HT1080 (cell line): Measurements from ENCODE around the gene TSPAN9. TPM values are rescaled to one million over a fixed set of nuclear protein-coding genes. Genes with fewer than 3 reads are reported as not detected.

Source experiments
- DNase-seq: peaks from one replicate; pipeline ENCODE4 v3.0.0-alpha.2; 2015; ENCODE audit warnings: low read depth
- small RNA-seq: library from RNA; depleted of rRNA; stranded (forward); fragments of <200 nt; gene quantifications from one replicate; pipeline ENCODE3, GENCODE V24; 2014
- total RNA-seq: library from RNA; depleted of rRNA; stranded (reverse); fragments of >200 nt; shearing (Covaris generic); gene quantifications from 2 replicates; pipeline ENCODE4 v1.2.3, GENCODE V29; 2014; rRNA removed

Gene TSPAN9
- total RNA-seq, 1 experiment from 2014 or later: 18.5 TPM

DNA sequence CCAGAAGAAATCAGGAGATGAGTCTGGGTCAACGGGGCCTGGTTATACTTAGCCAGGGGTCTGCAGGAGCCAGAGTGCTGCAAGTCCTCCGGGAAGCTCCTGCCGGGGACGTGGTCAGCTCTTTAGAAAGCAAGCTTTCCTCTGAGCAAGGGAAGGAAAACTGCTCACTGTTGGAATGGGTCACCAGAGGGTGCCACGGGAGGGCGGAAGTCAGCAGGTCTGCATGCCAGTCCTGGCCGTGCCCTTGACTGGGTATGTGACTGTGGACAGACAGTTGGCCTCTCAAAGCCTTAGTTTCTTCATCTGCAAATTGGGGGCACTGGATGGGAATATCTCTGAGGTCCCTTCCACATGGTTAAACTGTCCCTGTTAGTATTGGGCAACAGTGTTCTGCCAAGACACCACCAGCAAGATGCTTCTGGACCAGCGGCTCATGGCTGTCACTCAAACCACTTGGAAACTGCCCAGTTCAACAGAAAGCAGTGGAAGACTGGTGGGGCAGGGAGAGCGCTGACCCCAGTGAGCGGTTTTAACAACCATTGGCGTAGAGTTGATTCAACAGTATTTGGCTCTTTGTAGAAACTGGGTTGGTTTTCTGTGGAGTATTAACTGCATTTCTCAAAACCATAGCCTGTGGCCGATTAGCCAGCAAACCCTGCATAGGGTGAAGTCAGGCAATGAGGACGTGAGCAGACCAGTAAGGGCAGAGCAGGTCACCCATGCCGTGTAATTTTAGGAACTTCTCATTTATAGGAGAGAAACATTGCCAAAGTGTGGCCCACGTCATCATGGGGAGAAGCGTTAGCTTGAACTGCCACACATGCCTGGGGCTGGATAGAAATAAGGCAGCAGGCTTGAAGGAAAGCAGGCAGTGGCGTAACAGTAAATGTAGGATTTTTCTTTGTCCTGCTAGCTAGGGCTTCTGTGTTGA lies 249.9 kb downstream of the TSPAN9 start:
- no peak for DNase-seq

DNA sequence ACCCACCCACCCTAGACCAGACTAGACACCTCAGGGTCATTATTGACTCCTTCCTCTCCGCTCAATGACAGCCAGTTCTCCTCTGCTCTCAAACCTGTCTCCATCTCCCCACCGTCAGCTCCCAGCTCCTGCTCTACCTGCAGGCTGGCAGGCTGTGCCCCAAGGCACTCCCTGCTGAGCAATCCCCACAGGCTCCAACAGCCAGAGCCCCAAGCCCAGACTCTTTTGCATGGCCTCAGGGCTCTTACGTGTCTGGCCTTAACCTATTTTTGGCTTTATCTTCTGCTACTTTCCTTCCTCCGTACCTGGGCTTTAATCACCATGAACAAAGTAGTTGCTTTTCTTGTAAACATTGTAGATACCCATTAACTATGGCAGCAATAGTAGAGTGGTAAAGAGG lies 250.9 kb downstream of the TSPAN9 start:
- DNase-seq: no peak

DNA sequence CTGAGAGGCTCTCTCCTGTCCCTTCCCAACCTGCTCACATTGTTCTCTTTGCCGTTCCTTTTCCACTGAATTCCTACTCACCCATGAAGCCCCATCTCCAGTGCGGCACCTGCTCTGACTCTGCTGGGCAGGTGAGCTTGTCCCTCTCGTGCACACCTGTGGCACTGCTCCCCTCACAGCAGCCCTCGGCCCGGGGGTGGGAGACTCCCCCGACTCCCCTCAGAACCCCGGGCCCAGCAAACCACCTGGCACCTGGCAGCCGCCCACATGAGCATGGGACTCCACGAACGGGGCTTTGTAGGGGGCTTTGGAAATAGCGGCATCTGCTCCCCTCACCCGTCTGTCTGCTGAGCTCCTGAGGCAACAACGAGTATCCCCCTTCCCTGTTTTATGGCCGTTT lies 251.4 kb downstream of the TSPAN9 start:
- no peak for DNase-seq

DNA sequence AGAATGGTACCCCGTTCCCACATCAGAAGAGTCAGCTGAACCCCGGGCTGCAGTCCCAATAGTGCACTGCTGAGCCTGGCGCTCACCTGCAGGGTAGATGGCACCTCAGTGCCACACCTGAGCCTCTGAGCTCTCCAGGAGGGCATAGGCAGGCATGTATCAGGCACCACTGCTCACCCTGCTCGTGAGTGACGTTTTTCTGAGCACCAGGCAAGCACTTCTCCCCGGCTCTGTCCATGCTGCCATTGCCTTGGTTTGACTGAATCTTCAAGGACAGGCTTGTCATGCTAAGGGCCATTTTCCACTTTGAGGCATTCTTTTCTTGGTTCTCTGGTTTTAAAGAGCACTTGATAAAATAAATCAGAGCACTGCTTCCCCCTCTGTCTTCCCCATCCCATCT lies 252.2 kb downstream of the TSPAN9 start:
- no peak for DNase-seq

DNA sequence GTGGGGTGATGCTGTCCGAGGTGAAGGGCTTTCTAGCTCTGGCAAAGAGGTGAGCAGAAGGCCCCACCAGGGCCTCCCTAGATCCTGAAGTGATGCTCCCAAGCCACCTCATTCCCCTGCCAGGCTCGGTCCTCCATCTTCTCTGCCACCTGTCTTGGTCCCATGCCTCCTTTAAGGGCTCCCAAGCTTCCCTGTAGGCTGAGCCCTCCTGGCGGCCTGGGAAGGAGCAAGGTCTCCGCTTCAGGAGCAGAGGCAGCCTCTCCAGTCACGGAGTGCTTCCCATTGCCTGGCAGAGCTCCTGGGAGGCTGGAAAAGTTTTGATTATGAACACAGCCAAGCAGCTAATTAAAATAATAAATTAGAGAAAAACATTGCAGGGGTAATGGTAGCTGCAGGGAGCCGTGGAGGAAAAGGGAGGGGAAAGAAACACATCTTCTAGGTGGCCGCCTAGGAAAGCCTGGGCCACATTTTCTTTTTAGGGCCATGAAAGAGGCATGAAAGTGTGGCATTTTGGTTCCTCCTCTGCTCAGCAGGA lies 253.9 kb downstream of the TSPAN9 start:
- no peak for DNase-seq

DNA sequence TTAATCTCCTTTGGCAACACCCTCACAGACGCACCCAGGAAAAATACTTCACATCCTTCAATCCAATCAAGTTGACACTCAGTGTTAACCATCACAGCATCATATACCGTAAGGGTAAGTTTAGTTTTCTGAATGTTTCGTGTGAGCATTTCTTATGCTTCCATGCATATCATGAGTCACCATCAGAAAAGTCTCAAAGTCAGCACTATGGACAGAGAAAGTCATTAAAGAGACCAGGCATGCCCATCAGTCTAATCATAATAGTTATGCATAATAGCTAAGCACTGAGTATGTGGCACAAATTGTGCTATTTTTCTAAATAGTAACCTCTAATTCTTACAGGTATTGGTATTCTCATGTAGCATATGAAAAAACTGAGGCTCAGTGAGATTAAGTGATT lies 255.0 kb downstream of the TSPAN9 start:
- no peak for DNase-seq

DNA sequence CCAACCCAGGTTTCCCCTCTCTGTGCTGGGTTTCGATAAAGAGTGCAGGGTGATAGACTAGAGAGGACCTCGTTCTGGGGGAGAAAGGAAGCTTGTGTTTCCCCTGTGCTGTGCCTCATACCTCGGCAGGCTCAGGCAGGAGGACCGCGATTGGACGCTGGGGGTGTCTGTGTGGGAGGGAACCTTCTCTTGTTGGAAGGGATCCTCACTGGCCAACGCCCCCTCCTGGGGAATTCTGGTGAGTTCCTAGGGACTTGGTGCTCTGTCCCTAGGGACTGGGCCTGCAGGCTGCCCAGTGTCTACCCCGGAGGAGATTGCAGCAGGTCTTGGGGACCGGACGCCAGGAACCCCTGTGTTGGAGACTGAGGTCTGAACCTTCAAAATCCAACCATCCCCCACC lies 256.4 kb downstream of the TSPAN9 start:
- peak; percentile 35 for DNase-seq

DNA sequence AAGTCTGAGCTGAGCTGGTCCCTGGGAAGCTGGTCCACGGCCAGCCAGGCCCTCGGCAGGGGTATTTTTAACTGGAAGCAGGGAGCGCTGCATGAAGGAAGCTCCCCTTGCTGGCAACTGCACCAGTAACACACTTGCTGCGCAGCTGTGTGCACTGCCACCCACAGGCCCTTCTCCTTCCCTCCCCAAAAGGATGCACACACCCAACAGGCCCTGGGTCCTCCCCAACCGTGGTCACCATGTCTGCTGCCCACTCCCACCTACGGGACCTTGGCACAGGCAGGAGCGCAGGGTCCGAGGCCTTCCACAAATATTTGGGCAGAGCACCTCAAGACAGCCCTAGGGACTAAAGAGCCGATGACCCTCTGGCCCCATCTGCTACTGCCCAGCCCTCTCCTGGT lies 256.8 kb downstream of the TSPAN9 start:
- no peak for DNase-seq

DNA sequence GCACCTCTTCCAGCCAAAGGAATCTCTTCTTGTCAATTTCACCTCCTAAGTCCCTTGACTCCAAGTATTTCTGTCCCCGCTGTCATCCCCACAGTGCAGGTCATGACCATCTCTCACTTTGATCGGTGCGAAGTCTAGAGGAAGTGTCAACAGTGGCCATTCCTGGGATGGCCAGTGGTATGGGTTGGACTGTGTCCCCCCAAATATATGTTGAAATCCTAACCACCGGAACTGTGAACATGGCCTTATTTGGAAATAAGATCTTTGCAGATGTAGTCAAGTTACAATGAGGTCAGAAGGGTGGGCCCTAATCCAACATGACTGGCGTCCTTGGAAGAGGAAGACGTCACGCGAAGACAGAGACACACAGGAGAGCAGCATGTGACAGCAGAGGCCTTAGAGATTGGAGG lies 257.9 kb downstream of the TSPAN9 start:
- DNase-seq: no peak

Small RNA genes lying within 50 kb of the gene (small RNA-seq; reads per million reads assigned to genes)
- gene AC005912.1: 0.27 reads per million, percentile 24 among the genes with 10 or more reads in this experiment
- gene RF00017: not detected

Other genes starting within 250 kb of the TSPAN9 start
- not detected in 2 replicates for gene NRIP2, start 242.3 kb upstream of the TSPAN9 start, total RNA-seq
- gene TEX52, start 220.3 kb upstream of the TSPAN9 start, total RNA-seq: not detected in 2 replicates
- gene FOXM1, start 200.2 kb upstream of the TSPAN9 start, total RNA-seq: 85.6 and 126 TPM in 2 replicates
- gene RHNO1, start 200.2 kb upstream of the TSPAN9 start, total RNA-seq: 51.1 and 65.4 TPM in 2 replicates
- gene TULP3, start 186.5 kb upstream of the TSPAN9 start, total RNA-seq: 15.5 and 18.2 TPM in 2 replicates
- 61.9 and 80.0 TPM in 2 replicates for gene TEAD4, start 118.0 kb upstream of the TSPAN9 start, total RNA-seq